Activated CD4-positive, alpha-beta memory T cell treated with anti-CD3 and anti-CD28 coated beads, Interleukin-2, amount 10 ng/mL, durations not matched to agents 7 days and 5 days (primary cell): ENCODE data around the gene ADGRL4. TPM values are rescaled to one million over a fixed set of nuclear protein-coding genes. Genes with fewer than 3 reads are reported as not detected.

ENCODE experiments used
- CTCF ChIA-PET: fragments of 350-600 bp; sonication (Branson Sonifier 250); formaldehyde crosslinking; loops from one replicate; lab custom pipeline; 2021; ENCODE audit warnings: antibody characterized with exemption, inconsistent platforms; lab: Charles Lee
- POLR2A ChIA-PET: fragments of 350-600 bp; sonication (Branson Sonifier 250); formaldehyde crosslinking; loops from one replicate; lab custom pipeline; 2021; ENCODE audit warnings: antibody characterized with exemption; lab: Charles Lee
- DNase-seq: peaks from one replicate; pipeline ENCODE4 v3.0.0-alpha.2; 2020
- H3K27ac Mint-ChIP-seq: one replicate; pipeline ENCODE4 v1.8.0; 2021; ENCODE audit warnings: mild to moderate bottlenecking, mixed read lengths
- H3K27me3 Mint-ChIP-seq: one replicate; pipeline ENCODE4 v1.8.0; 2021; ENCODE audit warnings: mixed read lengths
- H3K36me3 Mint-ChIP-seq: one replicate; pipeline ENCODE4 v1.8.0; 2021; ENCODE audit warnings: low read depth, mixed read lengths
- H3K4me1 Mint-ChIP-seq: one replicate; pipeline ENCODE4 v1.8.0; 2021; ENCODE audit warnings: mixed read lengths
- H3K4me3 Mint-ChIP-seq: one replicate; pipeline ENCODE4 v1.8.0; 2021; ENCODE audit warnings: mild to moderate bottlenecking, mixed read lengths
- H3K9me3 Mint-ChIP-seq: one replicate; pipeline ENCODE4 v1.8.0; 2021; ENCODE audit warnings: mixed read lengths
- total RNA-seq, 2 experiments: library from RNA; stranded (reverse); gene quantifications; one replicate each; pipeline ENCODE4 v1.2.3, GENCODE V29; 2021

Gene ADGRL4
- not detected for total RNA-seq

- H3K4me3 Mint-ChIP-seq: no peak within 1 kb of the TSS
- peaks cover 5% of the 10 kb centered on the region for H3K9me3 Mint-ChIP-seq
- no peaks in the 10 kb centered on the region for H3K4me1 Mint-ChIP-seq
- H3K27me3 Mint-ChIP-seq: no peaks in the 10 kb centered on the region
- CTCF ChIA-PET: no interaction called here
- no peak for DNase-seq
- no peaks in the 10 kb centered on the region for H3K36me3 Mint-ChIP-seq
- POLR2A ChIA-PET: no interaction called here
- H3K27ac Mint-ChIP-seq: no peak within 1 kb of the TSS
Observed at GRCh38 chr1:79006564-79006963, at the start of gene ADGRL4. TSS of gene ADGRL4 (minus strand) at chr1:79006730. CDS start at chr1:79006654, 76 bp downstream.

- Mint-ChIP-seq H3K4me3 (no peak overlapping the region), H3K27ac (no peak overlapping the region), H3K27me3 (no peaks in the 10 kb centered on the region), H3K9me3 (peaks cover 4% of the 10 kb centered on the region), H3K36me3 (no peaks in the 10 kb centered on the region), H3K4me1 (peaks cover 5% of the 10 kb centered on the region)
- no peak for DNase-seq
- ChIA-PET CTCF (no interaction called here), POLR2A (no interaction called here)
Observed at GRCh38 chr1:79055856-79056255, 49.3 kb upstream of the ADGRL4 start.

- DNase-seq: no peak
- ChIA-PET POLR2A (no interaction called here), CTCF (no interaction called here)
- Mint-ChIP-seq H3K4me3 (peak overlapping the region; percentile 45), H3K27me3 (no peaks in the 10 kb centered on the region), H3K27ac (no peak overlapping the region), H3K36me3 (no peaks in the 10 kb centered on the region), H3K4me1 (peaks cover 5% of the 10 kb centered on the region), H3K9me3 (peaks cover 4% of the 10 kb centered on the region)
Observed at GRCh38 chr1:79052829-79053449, 46.4 kb upstream of the ADGRL4 start.

- H3K4me3 Mint-ChIP-seq: no peak overlapping the region
- no peaks in the 10 kb centered on the region for H3K27me3 Mint-ChIP-seq
- ChIA-PET CTCF (no interaction called here), POLR2A (no interaction called here)
- H3K4me1 Mint-ChIP-seq: peaks cover 9% of the 10 kb centered on the region
- no peaks in the 10 kb centered on the region for H3K36me3 Mint-ChIP-seq
- H3K27ac Mint-ChIP-seq: no peak overlapping the region
- DNase-seq: no peak
- no peaks in the 10 kb centered on the region for H3K9me3 Mint-ChIP-seq
Observed at GRCh38 chr1:79044974-79045650, 38.6 kb upstream of the ADGRL4 start.

- CTCF ChIA-PET: no interaction called here
Observed at GRCh38 chr1:79043506-79043905, 37.0 kb upstream of the ADGRL4 start.

GRCh38 chr1:79042539-79042938 lies 36.0 kb upstream of the ADGRL4 start:
- Mint-ChIP-seq H3K36me3 (no peaks in the 10 kb centered on the region), H3K27ac (no peak overlapping the region), H3K9me3 (peaks cover 4% of the 10 kb centered on the region), H3K4me1 (peaks cover 9% of the 10 kb centered on the region), H3K4me3 (no peak overlapping the region), H3K27me3 (no peaks in the 10 kb centered on the region)
- DNase-seq: no peak
- ChIA-PET POLR2A (no interaction called here), CTCF (interaction anchor here (0.6 kb wide), 1 partner anchor 10 kb away, joined by 5 read pairs; no protein-coding TSS in a partner anchor)

More at GRCh38 chr1:79043506-79043905, 37.0 kb upstream of the ADGRL4 start:
- no peaks in the 10 kb centered on the region for H3K9me3 Mint-ChIP-seq
- no peaks in the 10 kb centered on the region for H3K27me3 Mint-ChIP-seq
- no peak overlapping the region for H3K27ac Mint-ChIP-seq
- H3K36me3 Mint-ChIP-seq: no peaks in the 10 kb centered on the region
- peaks cover 9% of the 10 kb centered on the region for H3K4me1 Mint-ChIP-seq
- no peak for DNase-seq
- POLR2A ChIA-PET: no interaction called here
- no peak overlapping the region for H3K4me3 Mint-ChIP-seq

GRCh38 chr1:79042117-79042516 lies 35.6 kb upstream of the ADGRL4 start:
- no peak for DNase-seq
- CTCF ChIA-PET: interaction anchor here (0.6 kb wide), 1 partner anchor 9 kb away, joined by 5 read pairs; no protein-coding TSS in a partner anchor

GRCh38 chr1:79041666-79042065 lies 35.1 kb upstream of the ADGRL4 start:
- Mint-ChIP-seq H3K27ac (no peak overlapping the region), H3K9me3 (peaks cover 11% of the 10 kb centered on the region), H3K36me3 (no peaks in the 10 kb centered on the region), H3K4me1 (peaks cover 9% of the 10 kb centered on the region), H3K27me3 (no peaks in the 10 kb centered on the region), H3K4me3 (no peak overlapping the region)
- CTCF ChIA-PET: no interaction called here
- no peak for DNase-seq
- POLR2A ChIA-PET: no interaction called here

More at GRCh38 chr1:79042117-79042516, 35.6 kb upstream of the ADGRL4 start:
- H3K9me3 Mint-ChIP-seq: peaks cover 8% of the 10 kb centered on the region
- no peak overlapping the region for H3K27ac Mint-ChIP-seq
- no peak overlapping the region for H3K4me3 Mint-ChIP-seq
- H3K36me3 Mint-ChIP-seq: no peaks in the 10 kb centered on the region
- peaks cover 9% of the 10 kb centered on the region for H3K4me1 Mint-ChIP-seq
- POLR2A ChIA-PET: no interaction called here
- no peaks in the 10 kb centered on the region for H3K27me3 Mint-ChIP-seq

- peak overlapping the region; percentile 42 for H3K27ac Mint-ChIP-seq
- H3K27me3 Mint-ChIP-seq: no peaks in the 10 kb centered on the region
- H3K36me3 Mint-ChIP-seq: no peaks in the 10 kb centered on the region
- peaks cover 9% of the 10 kb centered on the region for H3K4me1 Mint-ChIP-seq
- ChIA-PET CTCF (no interaction called here), POLR2A (no interaction called here)
- peak overlapping the region; percentile 39 for H3K4me3 Mint-ChIP-seq
- DNase-seq: no peak
- H3K9me3 Mint-ChIP-seq: peaks cover 17% of the 10 kb centered on the region
Observed at GRCh38 chr1:79040424-79041082, 34.0 kb upstream of the ADGRL4 start.

GRCh38 chr1:79037085-79037484 lies 30.6 kb upstream of the ADGRL4 start:
- POLR2A ChIA-PET: no interaction called here
- CTCF ChIA-PET: no interaction called here
- no peak for DNase-seq
- no peaks in the 10 kb centered on the region for H3K36me3 Mint-ChIP-seq
- H3K27ac Mint-ChIP-seq: no peak overlapping the region
- no peak overlapping the region for H3K4me3 Mint-ChIP-seq
- H3K9me3 Mint-ChIP-seq: peaks cover 17% of the 10 kb centered on the region
- H3K4me1 Mint-ChIP-seq: peaks cover 9% of the 10 kb centered on the region
- no peaks in the 10 kb centered on the region for H3K27me3 Mint-ChIP-seq

GRCh38 chr1:79012500-79012899 lies 6.0 kb upstream of the ADGRL4 start:
- no peak for DNase-seq
- no peak overlapping the region for H3K4me3 Mint-ChIP-seq
- no peaks in the 10 kb centered on the region for H3K27me3 Mint-ChIP-seq
- peaks cover 3% of the 10 kb centered on the region for H3K9me3 Mint-ChIP-seq
- H3K4me1 Mint-ChIP-seq: no peaks in the 10 kb centered on the region
- no peak overlapping the region for H3K27ac Mint-ChIP-seq
- ChIA-PET POLR2A (no interaction called here), CTCF (no interaction called here)
- H3K36me3 Mint-ChIP-seq: no peaks in the 10 kb centered on the region

GRCh38 chr1:79010589-79010988 lies 4.1 kb upstream of the ADGRL4 start:
- POLR2A ChIA-PET: no interaction called here
- H3K27ac Mint-ChIP-seq: no peak overlapping the region

GRCh38 chr1:79005945-79006344 lies 585 bp downstream of the ADGRL4 start:
- Mint-ChIP-seq H3K36me3 (no peaks in the 10 kb centered on the region), H3K4me3 (no peak overlapping the region), H3K4me1 (no peaks in the 10 kb centered on the region), H3K27ac (no peak overlapping the region), H3K9me3 (peaks cover 5% of the 10 kb centered on the region), H3K27me3 (no peaks in the 10 kb centered on the region)
- ChIA-PET CTCF (no interaction called here), POLR2A (no interaction called here)
- DNase-seq: no peak

More at GRCh38 chr1:79010589-79010988, 4.1 kb upstream of the ADGRL4 start:
- Mint-ChIP-seq H3K9me3 (peaks cover 5% of the 10 kb centered on the region), H3K36me3 (no peaks in the 10 kb centered on the region), H3K27me3 (no peaks in the 10 kb centered on the region), H3K4me1 (no peaks in the 10 kb centered on the region), H3K4me3 (no peak overlapping the region)
- CTCF ChIA-PET: no interaction called here
- no peak for DNase-seq
